Ovary (tissue), 3 donors: Measurements from ENCODE around the gene CAV2.

Experiments
- EP300 ChIP-seq: sonication (generic); formaldehyde crosslinking; IDR thresholded peaks from one replicate; pipeline ENCODE4 v1.6.1; 2017; ENCODE audit warnings: antibody characterized with exemption
- POLR2A ChIP-seq: fragments of 450-650 bp; IDR thresholded peaks from one replicate; pipeline ENCODE4 v1.6.1; 2017; ENCODE audit warnings: antibody characterized with exemption, mild to moderate bottlenecking, moderate library complexity
- TF ChIP-seq, protein P1 (sequence below), 3 donors: fragments of 450-650 bp in 2 of 3; fragments of 200-600 bp in 1 of 3; IDR thresholded peaks; one replicate each; pipeline versions ENCODE4 v1.5.1 to v1.8.0; 2016 to 2022; ENCODE audit warnings: antibody characterized with exemption in 3 of 3, mild to moderate bottlenecking in 1 of 3
- donor health status: DM: no; HTN: no; CAD: no.

DNA sequence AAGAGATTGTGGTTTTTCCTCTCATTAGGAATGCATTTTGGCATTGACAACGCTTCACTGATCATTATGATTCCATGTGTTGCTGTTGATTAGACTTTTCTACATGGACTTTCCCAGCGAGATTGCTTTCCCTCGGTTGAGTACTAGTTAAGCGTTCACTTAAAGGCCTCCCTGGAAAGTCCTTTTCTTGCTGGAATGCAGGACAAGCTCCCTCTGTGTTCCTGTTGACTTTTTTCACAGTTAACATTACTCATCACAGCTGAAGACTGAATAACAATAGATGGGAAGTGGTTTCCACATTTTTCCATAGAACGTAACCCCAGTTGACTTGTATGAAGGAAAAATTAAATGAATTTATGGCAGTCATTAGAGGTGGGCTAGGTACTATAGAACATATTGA lies 22.7 kb downstream of the CAV2 start:
- TF ChIP-seq, protein P1, sequence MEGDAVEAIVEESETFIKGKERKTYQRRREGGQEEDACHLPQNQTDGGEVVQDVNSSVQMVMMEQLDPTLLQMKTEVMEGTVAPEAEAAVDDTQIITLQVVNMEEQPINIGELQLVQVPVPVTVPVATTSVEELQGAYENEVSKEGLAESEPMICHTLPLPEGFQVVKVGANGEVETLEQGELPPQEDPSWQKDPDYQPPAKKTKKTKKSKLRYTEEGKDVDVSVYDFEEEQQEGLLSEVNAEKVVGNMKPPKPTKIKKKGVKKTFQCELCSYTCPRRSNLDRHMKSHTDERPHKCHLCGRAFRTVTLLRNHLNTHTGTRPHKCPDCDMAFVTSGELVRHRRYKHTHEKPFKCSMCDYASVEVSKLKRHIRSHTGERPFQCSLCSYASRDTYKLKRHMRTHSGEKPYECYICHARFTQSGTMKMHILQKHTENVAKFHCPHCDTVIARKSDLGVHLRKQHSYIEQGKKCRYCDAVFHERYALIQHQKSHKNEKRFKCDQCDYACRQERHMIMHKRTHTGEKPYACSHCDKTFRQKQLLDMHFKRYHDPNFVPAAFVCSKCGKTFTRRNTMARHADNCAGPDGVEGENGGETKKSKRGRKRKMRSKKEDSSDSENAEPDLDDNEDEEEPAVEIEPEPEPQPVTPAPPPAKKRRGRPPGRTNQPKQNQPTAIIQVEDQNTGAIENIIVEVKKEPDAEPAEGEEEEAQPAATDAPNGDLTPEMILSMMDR (IDR thresholded peaks at IDR 0.05), result no peak
- TF ChIP-seq EP300 (no peak), POLR2A (no peak)
